NCI-H774 (cell line): ENCODE data around the gene CTNND2.

Experiments
- DNase-seq: peaks from one replicate; lab custom pipeline; 2025; lab: John Stamatoyannopoulos, UW

The CTNND2 gene, protein sequence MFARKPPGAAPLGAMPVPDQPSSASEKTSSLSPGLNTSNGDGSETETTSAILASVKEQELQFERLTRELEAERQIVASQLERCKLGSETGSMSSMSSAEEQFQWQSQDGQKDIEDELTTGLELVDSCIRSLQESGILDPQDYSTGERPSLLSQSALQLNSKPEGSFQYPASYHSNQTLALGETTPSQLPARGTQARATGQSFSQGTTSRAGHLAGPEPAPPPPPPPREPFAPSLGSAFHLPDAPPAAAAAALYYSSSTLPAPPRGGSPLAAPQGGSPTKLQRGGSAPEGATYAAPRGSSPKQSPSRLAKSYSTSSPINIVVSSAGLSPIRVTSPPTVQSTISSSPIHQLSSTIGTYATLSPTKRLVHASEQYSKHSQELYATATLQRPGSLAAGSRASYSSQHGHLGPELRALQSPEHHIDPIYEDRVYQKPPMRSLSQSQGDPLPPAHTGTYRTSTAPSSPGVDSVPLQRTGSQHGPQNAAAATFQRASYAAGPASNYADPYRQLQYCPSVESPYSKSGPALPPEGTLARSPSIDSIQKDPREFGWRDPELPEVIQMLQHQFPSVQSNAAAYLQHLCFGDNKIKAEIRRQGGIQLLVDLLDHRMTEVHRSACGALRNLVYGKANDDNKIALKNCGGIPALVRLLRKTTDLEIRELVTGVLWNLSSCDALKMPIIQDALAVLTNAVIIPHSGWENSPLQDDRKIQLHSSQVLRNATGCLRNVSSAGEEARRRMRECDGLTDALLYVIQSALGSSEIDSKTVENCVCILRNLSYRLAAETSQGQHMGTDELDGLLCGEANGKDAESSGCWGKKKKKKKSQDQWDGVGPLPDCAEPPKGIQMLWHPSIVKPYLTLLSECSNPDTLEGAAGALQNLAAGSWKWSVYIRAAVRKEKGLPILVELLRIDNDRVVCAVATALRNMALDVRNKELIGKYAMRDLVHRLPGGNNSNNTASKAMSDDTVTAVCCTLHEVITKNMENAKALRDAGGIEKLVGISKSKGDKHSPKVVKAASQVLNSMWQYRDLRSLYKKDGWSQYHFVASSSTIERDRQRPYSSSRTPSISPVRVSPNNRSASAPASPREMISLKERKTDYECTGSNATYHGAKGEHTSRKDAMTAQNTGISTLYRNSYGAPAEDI (N-terminal part only)

GRCh38 chr5:11904265-11904906 lies at the start of gene CTNND2:
TSS of gene CTNND2 (minus strand) at chr5:11904446. CDS start at chr5:11903853, 593 bp downstream.
- DNase-seq: no peak

- DNase-seq: no peak
Observed at GRCh38 chr5:11946317-11946716, 42.1 kb upstream of the CTNND2 start.

DNA sequence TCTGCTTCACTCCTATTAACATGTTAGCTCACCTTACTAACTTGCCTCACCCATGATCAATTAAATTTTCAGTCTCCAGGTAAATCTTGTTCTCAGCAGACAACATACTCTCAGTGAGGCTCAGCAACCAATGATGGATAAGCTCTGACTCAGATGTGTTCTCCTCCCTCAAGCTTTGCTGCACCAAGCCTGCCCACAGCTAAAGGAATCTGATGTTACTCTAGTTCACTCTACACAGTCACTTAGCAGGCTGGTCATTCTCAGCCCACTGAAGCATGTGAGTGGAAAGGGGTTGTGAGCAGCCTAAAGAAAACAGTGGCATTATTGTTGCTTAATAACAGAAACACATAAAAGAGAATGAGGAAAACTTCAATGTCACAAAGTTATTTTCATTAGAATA lies 37.3 kb upstream of the CTNND2 start:
- no peak for DNase-seq

GRCh38 chr5:11931638-11932037 lies 27.4 kb upstream of the CTNND2 start:
- DNase-seq: no peak

DNA sequence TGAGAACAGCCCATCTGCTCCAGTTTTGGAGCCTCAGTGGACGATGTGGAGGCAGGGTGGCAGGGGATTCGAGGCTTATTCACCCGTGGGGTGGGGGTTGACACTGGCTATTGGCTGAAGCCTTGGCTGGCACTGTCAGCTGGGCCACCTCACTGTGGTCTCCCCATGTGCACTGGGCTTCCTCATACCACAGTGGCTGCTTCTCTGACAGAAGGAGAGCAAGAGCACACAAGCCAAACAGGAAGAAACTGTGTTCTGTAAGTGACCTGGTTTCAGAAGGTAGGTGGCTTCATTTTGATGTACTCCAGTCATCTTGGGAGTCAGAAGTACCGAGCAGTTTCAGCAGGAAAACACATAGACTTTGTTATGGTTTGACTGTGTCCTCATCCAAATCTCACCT lies 24.7 kb upstream of the CTNND2 start:
- DNase-seq: no peak

GRCh38 chr5:11925701-11926100 lies 21.5 kb upstream of the CTNND2 start:
- DNase-seq: no peak

DNA sequence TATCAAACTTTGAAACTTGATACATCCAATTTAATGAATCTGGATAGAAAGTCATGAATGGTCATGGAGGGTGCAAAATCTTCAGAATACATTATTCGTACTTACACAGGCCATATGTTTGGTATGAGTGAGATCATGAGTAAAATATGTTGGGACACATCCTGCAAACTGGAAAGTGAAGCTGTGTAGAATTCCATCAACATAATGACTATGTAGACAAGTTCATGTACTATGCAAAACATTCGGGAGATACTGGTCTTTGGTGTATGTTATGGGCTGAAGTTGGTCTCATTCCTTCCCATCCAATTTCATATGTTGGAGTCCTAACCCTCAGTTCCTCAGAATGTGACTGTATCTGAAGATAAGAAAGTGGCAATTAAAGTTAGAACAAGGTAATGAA lies 18.1 kb upstream of the CTNND2 start:
- DNase-seq: no peak

GRCh38 chr5:11918463-11919045 lies 14.3 kb upstream of the CTNND2 start:
- no peak for DNase-seq

DNA sequence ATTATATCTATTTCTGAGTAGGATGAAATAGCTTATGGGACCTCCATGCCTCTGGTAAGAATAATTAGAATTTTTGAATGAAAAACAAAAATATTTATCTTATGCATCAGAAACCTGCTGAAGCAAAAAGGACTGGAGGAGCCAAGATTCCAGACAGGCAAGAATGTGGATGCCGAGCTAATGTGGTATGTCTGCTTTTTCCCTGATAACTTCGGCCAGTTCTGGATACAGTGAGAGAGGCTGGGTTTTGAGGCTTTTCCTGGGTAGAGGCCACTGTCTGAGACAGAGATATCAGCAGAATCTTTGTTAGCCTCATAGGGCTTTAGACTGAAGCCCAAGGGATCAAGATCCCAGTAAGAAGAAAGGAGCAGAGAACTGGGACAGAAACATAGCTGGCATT lies 5.2 kb upstream of the CTNND2 start:
- DNase-seq: no peak

DNA sequence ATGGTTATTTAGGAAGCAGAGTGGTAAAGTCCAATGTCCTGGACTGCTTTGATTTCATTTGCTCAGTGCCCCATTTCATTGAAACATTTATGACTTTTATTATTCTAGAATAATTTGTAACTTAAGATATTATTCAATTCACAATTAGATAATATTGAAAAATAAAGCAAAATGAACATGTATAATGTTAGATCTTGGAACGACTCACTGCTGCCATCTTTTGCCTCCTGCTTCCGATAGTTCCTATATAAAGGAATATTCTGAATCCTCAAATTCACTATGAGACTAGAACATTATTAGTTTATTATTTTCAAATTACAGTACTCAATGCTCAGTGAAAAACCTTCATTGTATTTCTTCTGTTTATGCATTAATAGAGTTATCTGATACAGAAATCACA lies 2.3 kb upstream of the CTNND2 start:
- DNase-seq: no peak

DNA sequence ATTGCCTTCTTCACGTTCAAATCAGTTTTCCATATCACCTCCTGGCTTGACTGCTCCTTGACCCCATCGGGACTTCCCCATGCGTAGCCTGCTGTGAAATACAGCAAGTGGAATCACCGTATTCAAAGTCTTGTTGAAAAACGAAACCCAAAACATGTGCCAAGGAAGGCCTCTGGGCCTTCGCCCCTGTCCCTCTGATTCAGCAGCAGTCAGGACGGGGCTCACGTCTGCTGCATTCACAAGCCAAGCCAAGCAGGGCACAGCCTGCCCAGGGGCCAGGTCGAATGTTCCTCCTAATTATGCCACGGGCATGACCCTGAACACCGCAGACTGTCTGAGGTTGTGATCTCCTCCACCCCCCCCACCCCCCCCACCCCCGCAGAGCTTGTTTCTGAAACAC lies 960 bp upstream of the CTNND2 start:
- DNase-seq: no peak

- no peak for DNase-seq
Observed at GRCh38 chr5:11903614-11904264, 507 bp downstream of the CTNND2 start.

GRCh38 chr5:11903121-11903613 lies 1.1 kb downstream of the CTNND2 start:
- DNase-seq: no peak

DNA sequence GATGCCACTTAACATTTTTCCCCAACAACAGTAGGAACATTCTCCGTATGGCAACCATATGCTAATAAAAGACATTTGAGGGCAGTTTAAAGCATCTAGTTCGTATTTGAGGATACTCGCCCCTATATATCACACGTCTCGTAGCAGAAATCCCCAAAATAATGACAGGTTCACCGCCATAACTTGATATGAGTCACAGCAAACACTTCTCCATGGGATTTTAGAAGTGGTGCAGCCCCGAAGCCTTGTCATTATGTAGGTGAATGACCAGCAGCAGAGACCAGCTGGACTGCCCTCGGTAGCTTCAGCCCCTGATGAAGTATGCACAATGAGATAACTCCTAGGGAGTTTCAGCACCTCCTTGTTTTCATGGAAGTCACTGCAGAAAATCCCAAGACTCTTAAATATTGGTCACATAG lies 2.0 kb downstream of the CTNND2 start:
- no peak for DNase-seq

DNA sequence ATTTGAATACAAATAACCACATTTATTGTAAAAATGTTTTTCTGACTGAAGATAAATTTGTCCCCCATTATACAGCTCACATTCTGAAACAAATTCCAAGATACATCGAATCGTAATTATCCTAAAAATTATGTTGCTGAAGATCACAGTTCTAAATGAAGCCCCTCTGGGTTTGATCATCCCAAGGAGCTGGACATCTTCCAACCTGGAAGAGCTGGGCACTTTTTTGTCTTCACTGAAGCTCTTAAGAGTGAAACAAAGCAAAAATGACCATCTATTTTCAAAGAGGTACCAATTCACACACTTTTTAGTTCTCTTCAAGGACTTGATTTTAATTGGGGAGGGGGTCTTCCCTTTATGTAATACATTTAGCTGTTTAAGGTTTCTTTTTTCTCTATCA lies 5.5 kb downstream of the CTNND2 start:
- DNase-seq: no peak

DNA sequence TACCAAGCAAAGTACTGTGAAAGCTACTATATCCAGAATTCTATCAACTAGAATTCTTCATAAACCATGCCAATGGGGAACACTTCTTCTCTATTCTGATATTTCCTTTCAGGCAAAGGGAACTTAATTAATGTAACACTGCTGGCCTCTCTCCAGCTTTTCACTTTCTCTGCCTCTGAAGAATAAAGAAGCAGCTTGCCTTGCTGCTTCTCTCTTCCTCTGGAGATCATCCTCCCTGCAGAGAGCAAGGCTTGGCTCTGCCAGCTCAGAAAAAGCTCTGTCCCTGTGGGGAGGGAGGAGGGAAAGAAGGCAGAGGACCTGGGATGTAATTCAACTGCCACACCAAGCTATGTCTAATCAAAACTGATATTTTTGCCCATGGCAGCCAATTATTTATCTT lies 6.5 kb downstream of the CTNND2 start:
- DNase-seq: no peak

- no peak for DNase-seq
Observed at GRCh38 chr5:11894992-11895391, 9.3 kb downstream of the CTNND2 start.

DNA sequence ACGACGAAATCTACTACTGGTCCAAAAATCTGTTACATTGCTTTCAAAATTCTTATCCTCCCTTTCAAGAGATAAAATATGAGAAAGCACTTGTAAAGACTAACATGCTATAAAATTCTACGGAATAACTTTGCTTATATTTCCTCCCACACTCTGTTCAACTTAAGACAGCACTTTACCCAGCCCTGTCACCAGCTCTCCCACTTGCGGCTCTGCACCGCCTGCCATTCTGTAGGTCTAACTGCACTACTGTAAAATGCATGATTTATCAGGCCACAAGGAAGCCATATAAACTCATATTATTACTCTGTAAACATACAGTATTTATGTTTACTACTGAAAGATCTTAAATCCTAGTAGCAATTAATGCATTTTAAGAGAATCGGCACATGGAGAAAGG lies 11.4 kb downstream of the CTNND2 start:
- no peak for DNase-seq

DNA sequence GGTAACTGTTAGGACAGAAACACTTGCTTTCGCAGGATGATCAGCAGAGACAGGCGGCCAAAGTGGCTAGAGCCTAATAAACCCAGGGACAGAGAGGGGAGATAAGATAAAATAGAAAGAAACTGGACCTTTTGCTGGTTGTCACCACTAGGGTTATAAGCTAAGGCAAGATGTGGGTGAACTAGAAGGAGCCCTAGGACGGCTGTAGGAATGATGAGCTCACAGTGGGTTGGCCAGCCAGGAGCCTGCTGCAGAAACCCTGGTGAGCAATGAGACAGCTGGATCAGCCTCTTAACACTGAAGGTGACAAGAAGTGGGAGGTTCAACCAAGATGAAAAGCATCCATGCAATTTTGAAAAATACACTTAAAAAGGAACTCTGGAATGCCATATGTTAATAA lies 13.5 kb downstream of the CTNND2 start:
- DNase-seq: no peak

DNA sequence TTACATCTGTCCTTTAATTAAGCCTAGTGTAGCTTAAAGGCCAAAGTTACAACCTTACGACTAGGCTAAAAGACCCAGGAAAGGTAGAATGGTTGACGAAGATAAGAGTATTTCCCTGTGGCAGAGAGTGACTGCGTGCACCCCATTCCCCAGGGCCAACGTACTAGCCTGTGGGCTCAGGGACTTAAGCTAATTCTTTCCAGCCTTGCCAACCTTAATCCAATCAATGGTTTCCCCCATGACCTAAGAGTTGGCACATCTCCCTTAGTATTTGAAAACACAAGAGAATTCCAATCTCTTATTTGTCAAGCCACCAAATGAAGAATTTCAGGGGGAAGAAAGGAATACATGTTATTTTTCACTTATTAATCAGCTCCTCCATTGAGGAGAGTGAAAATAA lies 16.0 kb downstream of the CTNND2 start:
- no peak for DNase-seq

- no peak for DNase-seq
Observed at GRCh38 chr5:11878814-11879213, 25.4 kb downstream of the CTNND2 start.
